NCI-H128 (cell line): ENCODE results near the gene RAB24.
"Not testable (repeated sequence)": the region's sequence is repeated elsewhere in the genome, so short reads cannot be mapped to it uniquely, and the experiment has no call there.

Experiments
- DNase-seq: peaks from one replicate; lab custom pipeline; 2025; ENCODE audit not compliant: unreplicated experiment; lab: John Stamatoyannopoulos, UW

Gene RAB24

GRCh38 chr5:177296581-177296980 is 6.9 kb downstream of the RAB24 start:
- DNase-seq, result no peak

GRCh38 chr5:177295924-177296323 is 7.6 kb downstream of the RAB24 start:
- DNase-seq, result no peak

GRCh38 chr5:177294632-177295031 is 8.9 kb downstream of the RAB24 start:
- no peak for DNase-seq

- no peak for DNase-seq
Measured at GRCh38 chr5:177293819-177294581, 9.5 kb downstream of the RAB24 start.

- no peak for DNase-seq
Measured at GRCh38 chr5:177291735-177292134, 11.8 kb downstream of the RAB24 start.

- DNase-seq, result no peak
Measured at GRCh38 chr5:177290816-177291596, 12.5 kb downstream of the RAB24 start.

GRCh38 chr5:177288191-177288590 is 15.3 kb downstream of the RAB24 start:
- DNase-seq, result no peak

- DNase-seq, result no peak
Measured at GRCh38 chr5:177276886-177277285, 26.6 kb downstream of the RAB24 start.

- DNase-seq, result no peak
Measured at GRCh38 chr5:177275883-177276282, 27.6 kb downstream of the RAB24 start.

- DNase-seq, result no peak
Measured at GRCh38 chr5:177271113-177271512, 32.4 kb downstream of the RAB24 start.

- no peak for DNase-seq
Measured at GRCh38 chr5:177270653-177271052, 32.9 kb downstream of the RAB24 start.

GRCh38 chr5:177269976-177270375 is 33.5 kb downstream of the RAB24 start:
- DNase-seq, result no peak

- DNase-seq, result no peak
Measured at GRCh38 chr5:177269232-177269895, 34.2 kb downstream of the RAB24 start.

- no peak for DNase-seq
Measured at GRCh38 chr5:177265395-177265794, 38.1 kb downstream of the RAB24 start.

GRCh38 chr5:177264178-177264577 is 39.3 kb downstream of the RAB24 start:
- no peak for DNase-seq

- no peak for DNase-seq
Measured at GRCh38 chr5:177261510-177261909, 42.0 kb downstream of the RAB24 start.

GRCh38 chr5:177260961-177261360 is 42.6 kb downstream of the RAB24 start:
- DNase-seq, result no peak

- DNase-seq, result not testable (repeated sequence)
Measured at GRCh38 chr5:177258711-177259110, 44.8 kb downstream of the RAB24 start.

GRCh38 chr5:177256296-177256695 is 47.2 kb downstream of the RAB24 start:
- no peak for DNase-seq

GRCh38 chr5:177253252-177253651 is 50.3 kb downstream of the RAB24 start:
- no peak for DNase-seq
